ENCODE measurements around the gene OR1K1.

The OR1K1 gene

GRCh38 chr9:122800066-122801060, at the start of gene OR1K1:
OR1K1 (plus strand) TSS chr9:122800123; CDS start chr9:122800123, 0 bp downstream.
- TF ChIP-seq CTCF (IDR thresholded peaks at IDR 0.05; ENCODE audit: low read depth, low read length), result no peak
- no peak for DNase-seq (ENCODE audit: extremely low read depth, low read depth)

GRCh38 chr9:122754825-122755224, 45.1 kb upstream of the OR1K1 start:
- TF ChIP-seq CTCF (IDR thresholded peaks at IDR 0.05; ENCODE audit: low read depth, low read length), result no peak
- no peak for DNase-seq (ENCODE audit: extremely low read depth, low read depth)

GRCh38 chr9:122767817-122768216, 32.1 kb upstream of the OR1K1 start:
- no peak for TF ChIP-seq CTCF (IDR thresholded peaks at IDR 0.05; ENCODE audit: low read depth, low read length)
- DNase-seq (ENCODE audit: extremely low read depth, low read depth), result no peak

GRCh38 chr9:122777052-122777451, 22.9 kb upstream of the OR1K1 start:
- TF ChIP-seq CTCF (IDR thresholded peaks at IDR 0.05; ENCODE audit: low read depth, low read length), result no peak
- DNase-seq (ENCODE audit: extremely low read depth, low read depth), result no peak

GRCh38 chr9:122777935-122778627, 21.8 kb upstream of the OR1K1 start:
- no peak for TF ChIP-seq CTCF (IDR thresholded peaks at IDR 0.05; ENCODE audit: low read depth, low read length)
- peak; percentile 40 for DNase-seq (ENCODE audit: extremely low read depth, low read depth)

GRCh38 chr9:122779181-122779580, 20.7 kb upstream of the OR1K1 start:
- TF ChIP-seq CTCF (IDR thresholded peaks at IDR 0.05; ENCODE audit: low read depth, low read length), result no peak
- DNase-seq (ENCODE audit: extremely low read depth, low read depth), result no peak

- TF ChIP-seq CTCF (IDR thresholded peaks at IDR 0.05; ENCODE audit: low read depth, low read length), result no peak
- DNase-seq (ENCODE audit: extremely low read depth, low read depth), result no peak
Observed at GRCh38 chr9:122780026-122780425, 19.9 kb upstream of the OR1K1 start.
